SU-DHL-6 (cell line): Measurements from ENCODE around the gene LOXL4.

ENCODE experiments used
- CTCF ChIP-seq: fragments of 200-600 bp; sonication (generic); IDR thresholded peaks from one replicate; pipeline ENCODE4 v1.5.1; 2017; ENCODE audit warnings: antibody characterized with exemption, mild to moderate bottlenecking, low read length, moderate library complexity; ENCODE audit not compliant: insufficient read depth, poor library complexity, severe bottlenecking
- EZH2phosphoT487 ChIP-seq: fragments of 200-600 bp; sonication (generic), shearing (Covaris generic); conservative IDR thresholded peaks from 2 replicates; pipeline ENCODE4 v1.6.1; 2018; ENCODE audit warnings: mild to moderate bottlenecking, antibody characterized with exemption, low read length, moderate library complexity, mixed read lengths

- TF ChIP-seq CTCF (no peak), EZH2phosphoT487 (no peak)
Observed at GRCh38 chr10:98312822-98313221, 44.8 kb upstream of the LOXL4 start.
